Adrenal gland (tissue), 12 donors: ENCODE data around the gene TRIO. TPM values are rescaled to one million over a fixed set of nuclear protein-coding genes. Genes with fewer than 3 reads are reported as not detected.
A peak's percentile ranks its signal among the peaks of the same experiment; 100 is the strongest.

Experiments
- DNase-seq, 7 donors: peaks; one replicate each; pipeline ENCODE4 v3.0.0-alpha.2; 2019 to 2020
- H3K27ac ChIP-seq, 5 donors: fragments of 200-600 bp; sonication (generic) in 4 of 5; 1 replicate in 3 of 5; 2 replicates in 2 of 5; pipeline versions ENCODE4 v1.5.1 to v1.8.0; 2016 to 2020; ENCODE audit warnings: mild to moderate bottlenecking in 1 of 5
- H3K27me3 ChIP-seq: fragments of 200-600 bp; 2 replicates; pipeline ENCODE4 v1.8.0; 2021
- H3K36me3 ChIP-seq, 2 donors: fragments of 200-600 bp; replicated peaks in 1 of 2; 1 replicate in 1 of 2; 2 replicates in 1 of 2; pipeline versions ENCODE4 v1.5.1 to v1.8.0; 2018 to 2022
- H3K4me1 ChIP-seq, 2 donors: fragments of 200-600 bp; replicated peaks in 1 of 2; 1 replicate in 1 of 2; 2 replicates in 1 of 2; pipeline versions ENCODE4 v1.5.1 to v1.8.0; 2018 to 2021
- H3K4me3 ChIP-seq, 4 donors: fragments of 200-600 bp; sonication (generic) in 3 of 4; one replicate each; pipeline ENCODE4 v1.5.1; 2016 to 2018
- H3K9me3 ChIP-seq, 3 donors: fragments of 200-600 bp; sonication (generic) in 1 of 3; replicated peaks in 1 of 3; 1 replicate in 2 of 3; 2 replicates in 1 of 3; pipeline versions ENCODE4 v1.5.1 to v1.8.0; 2016 to 2021
- POLR2A ChIP-seq, 2 donors: fragments of 450-650 bp; IDR thresholded peaks; one replicate each; pipeline ENCODE4 v1.6.1; 2017; ENCODE audit warnings: antibody characterized with exemption in 2 of 2, mild to moderate bottlenecking in 2 of 2, moderate library complexity in 1 of 2
- WGBS, 4 donors: extraction: QIAGEN DNeasy Blood & Tissue Kit in 2 of 4; methylation state at CpG; one replicate each; pipeline versions ENCODE4 v1.1.5 to v1.1.7; 2013 to 2017; 5-methylcytosine and 5-hydroxymethylcytosine counted together
- intact Hi-C, 2 donors: fragments of 100-400 bp; cut with DNase I; formaldehyde crosslinking; loops; one replicate each; pipeline versions ENCODE4 v1.14.1 to v1.15.0; 2022 to 2023
- polyA plus RNA-seq, 3 donors: library from polyadenylated mRNA; stranded (reverse); fragments of 200-250 nt in 2 of 3; fragments of 350-450 nt in 1 of 3; fragmentation: Illumina TruSeq in 1 of 3; extraction: RNeasy Lipid Tissue Mini Kit (QIAGEN cat#74804) in 1 of 3; gene quantifications; one replicate each; pipeline ENCODE4 v1.2.3, GENCODE V29; 2013 to 2014
- total RNA-seq, 9 donors: library from RNA; depleted of rRNA in 4 of 9; stranded (reverse); fragments of >200 nt in 4 of 9; fragments of 120-200 nt in 1 of 9; fragmentation: NEBNext Ultra II Directional in 1 of 9; extraction: Animal tissue kit (Norgen Biotek cat#: 25700) in 1 of 9; gene quantifications; one replicate each; pipeline versions ENCODE4 v1.1.0 to v1.2.4, GENCODE V29; 2013 to 2023
- TF ChIP-seq, protein P1 (sequence below), 6 experiments: fragments of 450-650 bp in 4 of 6; fragments of 200-600 bp in 2 of 6; sonication (generic) in 1 of 6; IDR thresholded peaks; 1 replicate in 5 of 6; 2 replicates in 1 of 6; pipeline versions ENCODE4 v1.5.1 to v1.8.0; 2016 to 2021; ENCODE audit warnings: antibody characterized with exemption in 6 of 6, mild to moderate bottlenecking in 2 of 6, moderate library complexity in 1 of 6
- donor health status: healthy with polysubstance abuse.
- donor health status: Bipolar disorder and iron deficiency.
- donor health status: DM: yes; HTN: yes; CAD: no.
- donor health status: DM: no; HTN: no; CAD: no.
- donor health status: DM: no; HTN: no; CAD: no.
- donor health status: DM: yes; HTN: yes; CAD: no.

The TRIO gene
- total and polyA plus RNA-seq, 12 donors = 27.3 to 109 (median 72.4) TPM

DNA sequence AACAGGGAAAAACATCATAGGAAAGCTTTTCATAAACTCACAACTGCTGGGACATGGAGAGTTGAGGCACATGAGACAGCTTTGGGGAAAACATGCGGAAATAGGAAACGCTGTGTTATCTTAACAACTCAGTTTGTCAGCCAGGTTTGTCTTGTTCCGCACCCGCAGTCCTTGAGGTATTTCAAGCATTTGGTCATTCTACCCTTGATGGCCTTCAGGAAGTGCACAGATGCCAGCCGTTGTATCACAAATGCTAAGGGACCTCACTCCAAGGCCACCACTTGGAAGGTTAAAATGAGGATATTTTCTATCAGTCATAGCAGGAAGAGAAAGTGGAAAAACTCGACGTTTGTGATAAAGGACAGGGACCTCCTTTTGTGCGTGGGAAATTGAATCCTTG, 83.8 kb downstream of the TRIO start:
- Histone ChIP-seq H3K27ac (no peak overlapping the region), H3K9me3 (no peaks in the 10 kb centered on the region), H3K27me3 (no peaks in the 10 kb centered on the region), H3K36me3 (no peaks in the 10 kb centered on the region), H3K4me1 (peaks cover 0 to 17% of the 10 kb centered on the region in 2 donors), H3K4me3 (no peak overlapping the region)
- TF ChIP-seq, protein P1, sequence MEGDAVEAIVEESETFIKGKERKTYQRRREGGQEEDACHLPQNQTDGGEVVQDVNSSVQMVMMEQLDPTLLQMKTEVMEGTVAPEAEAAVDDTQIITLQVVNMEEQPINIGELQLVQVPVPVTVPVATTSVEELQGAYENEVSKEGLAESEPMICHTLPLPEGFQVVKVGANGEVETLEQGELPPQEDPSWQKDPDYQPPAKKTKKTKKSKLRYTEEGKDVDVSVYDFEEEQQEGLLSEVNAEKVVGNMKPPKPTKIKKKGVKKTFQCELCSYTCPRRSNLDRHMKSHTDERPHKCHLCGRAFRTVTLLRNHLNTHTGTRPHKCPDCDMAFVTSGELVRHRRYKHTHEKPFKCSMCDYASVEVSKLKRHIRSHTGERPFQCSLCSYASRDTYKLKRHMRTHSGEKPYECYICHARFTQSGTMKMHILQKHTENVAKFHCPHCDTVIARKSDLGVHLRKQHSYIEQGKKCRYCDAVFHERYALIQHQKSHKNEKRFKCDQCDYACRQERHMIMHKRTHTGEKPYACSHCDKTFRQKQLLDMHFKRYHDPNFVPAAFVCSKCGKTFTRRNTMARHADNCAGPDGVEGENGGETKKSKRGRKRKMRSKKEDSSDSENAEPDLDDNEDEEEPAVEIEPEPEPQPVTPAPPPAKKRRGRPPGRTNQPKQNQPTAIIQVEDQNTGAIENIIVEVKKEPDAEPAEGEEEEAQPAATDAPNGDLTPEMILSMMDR (IDR thresholded peaks at IDR 0.05) = no peak
- peak in 5 of 7 donors; percentile 34 to 73 (median 57) for DNase-seq
- 31 to 50% (median 40%) methylated on average over 8 of the region's 8 CpGs for WGBS, 4 donors
- intact Hi-C loops = no loop called here

DNA sequence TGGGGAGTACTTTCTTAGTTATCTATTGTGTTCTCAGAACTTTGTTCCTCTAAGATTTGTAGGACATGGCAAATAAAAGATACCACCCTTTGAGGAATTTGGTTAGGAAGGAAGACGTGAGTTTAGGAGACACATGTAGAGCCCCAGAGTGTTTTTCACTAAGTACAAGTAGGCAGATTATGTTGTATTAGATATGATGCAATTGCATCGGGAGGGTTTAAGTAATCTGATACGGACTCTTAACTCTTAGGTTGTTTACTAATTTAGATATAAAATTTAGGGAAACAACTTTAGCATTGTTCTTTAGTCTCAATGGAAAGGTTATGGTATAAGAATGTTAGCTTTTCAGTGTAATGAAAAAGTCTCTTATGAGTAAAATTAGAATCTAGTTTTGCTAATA, 84.4 kb downstream of the TRIO start:
- Histone ChIP-seq H3K4me3 (no peak overlapping the region), H3K27me3 (no peaks in the 10 kb centered on the region), H3K27ac (no peak overlapping the region), H3K9me3 (no peaks in the 10 kb centered on the region), H3K4me1 (peaks cover 0 to 13% of the 10 kb centered on the region in 2 donors), H3K36me3 (no peaks in the 10 kb centered on the region)
- no peak for DNase-seq
- WGBS, 4 donors = 47 to 67% (median 53%) methylated on average over 3 of the region's 3 CpGs
- intact Hi-C loops = no loop called here
- TF ChIP-seq, protein P1 (IDR thresholded peaks at IDR 0.05) = no peak
- no peak for TF ChIP-seq POLR2A (IDR thresholded peaks at IDR 0.05)

DNA sequence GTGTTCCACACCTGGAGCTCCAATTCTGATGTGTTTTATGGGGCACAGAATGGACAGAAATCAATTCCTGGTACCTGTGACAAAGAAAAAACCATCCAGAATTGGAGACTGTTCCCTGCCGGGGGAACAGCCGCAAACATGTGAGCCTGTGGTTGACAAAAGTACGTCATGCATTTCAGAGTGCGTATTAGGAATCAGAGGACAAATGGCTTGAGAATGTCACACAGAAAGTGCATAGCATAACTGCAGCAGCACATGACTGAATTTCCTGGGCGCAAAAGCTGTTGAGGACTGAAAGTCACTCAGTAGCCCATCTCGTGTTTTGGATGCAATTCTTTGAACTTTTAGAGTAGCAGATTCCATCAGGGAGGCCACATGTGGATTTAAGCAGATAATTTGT, 85.1 kb downstream of the TRIO start:
- peaks cover 0 to 10% of the 10 kb centered on the region in 2 donors for H3K4me1 ChIP-seq
- H3K27ac ChIP-seq = no peak overlapping the region
- H3K27me3 ChIP-seq = no peaks in the 10 kb centered on the region
- no peaks in the 10 kb centered on the region for H3K9me3 ChIP-seq
- intact Hi-C loops = no loop called here
- DNase-seq = no peak
- H3K36me3 ChIP-seq = no peaks in the 10 kb centered on the region
- TF ChIP-seq, protein P1 (IDR thresholded peaks at IDR 0.05) = no peak
- no peak for TF ChIP-seq POLR2A (IDR thresholded peaks at IDR 0.05)
- 90 to 96% (median 92%) methylated on average over 6 of the region's 6 CpGs for WGBS, 4 donors
- H3K4me3 ChIP-seq = no peak overlapping the region

DNA sequence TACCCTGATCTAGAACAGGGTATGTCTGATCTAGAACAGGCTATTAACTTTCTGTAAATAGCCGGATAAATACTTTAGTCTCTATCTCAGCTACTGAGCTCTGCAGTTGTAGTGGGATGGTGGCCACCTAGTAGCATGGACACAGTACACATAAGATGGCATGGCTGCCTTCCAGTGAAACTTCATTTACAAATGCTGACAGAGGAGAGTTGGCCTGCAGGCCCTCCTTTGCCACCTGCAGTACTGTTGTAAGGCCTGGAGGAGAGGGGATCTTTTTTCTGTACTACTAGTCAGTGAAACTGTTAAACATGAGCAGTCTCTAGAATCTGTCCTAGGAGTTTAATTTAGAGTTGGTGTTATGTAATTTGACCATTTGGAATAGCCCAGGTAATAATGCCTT, 86.0 kb downstream of the TRIO start:
- Histone ChIP-seq H3K4me3 (no peak overlapping the region), H3K9me3 (no peaks in the 10 kb centered on the region), H3K27ac (no peak overlapping the region), H3K36me3 (no peaks in the 10 kb centered on the region), H3K27me3 (no peaks in the 10 kb centered on the region), H3K4me1 (peaks cover 0 to 5% of the 10 kb centered on the region in 2 donors)
- no peak for DNase-seq
- TF ChIP-seq, protein P1 (IDR thresholded peaks at IDR 0.05) = no peak
- TF ChIP-seq POLR2A (IDR thresholded peaks at IDR 0.05) = no peak
- 94 to 100% (median 95%) methylated on average over 1 of the region's 1 CpG for WGBS, 4 donors
- intact Hi-C loops = no loop called here
